GM18909 (cell line): ENCODE measurements around the gene MAT2B.

Source experiments
- ATAC-seq: cut with Tn5 transposase; IDR thresholded peaks from one replicate; pipeline ENCODE4 v1.9.1; 2021; ENCODE audit warnings: mild to moderate bottlenecking; ENCODE audit not compliant: unreplicated experiment, poor library complexity

MAT2B gene

DNA sequence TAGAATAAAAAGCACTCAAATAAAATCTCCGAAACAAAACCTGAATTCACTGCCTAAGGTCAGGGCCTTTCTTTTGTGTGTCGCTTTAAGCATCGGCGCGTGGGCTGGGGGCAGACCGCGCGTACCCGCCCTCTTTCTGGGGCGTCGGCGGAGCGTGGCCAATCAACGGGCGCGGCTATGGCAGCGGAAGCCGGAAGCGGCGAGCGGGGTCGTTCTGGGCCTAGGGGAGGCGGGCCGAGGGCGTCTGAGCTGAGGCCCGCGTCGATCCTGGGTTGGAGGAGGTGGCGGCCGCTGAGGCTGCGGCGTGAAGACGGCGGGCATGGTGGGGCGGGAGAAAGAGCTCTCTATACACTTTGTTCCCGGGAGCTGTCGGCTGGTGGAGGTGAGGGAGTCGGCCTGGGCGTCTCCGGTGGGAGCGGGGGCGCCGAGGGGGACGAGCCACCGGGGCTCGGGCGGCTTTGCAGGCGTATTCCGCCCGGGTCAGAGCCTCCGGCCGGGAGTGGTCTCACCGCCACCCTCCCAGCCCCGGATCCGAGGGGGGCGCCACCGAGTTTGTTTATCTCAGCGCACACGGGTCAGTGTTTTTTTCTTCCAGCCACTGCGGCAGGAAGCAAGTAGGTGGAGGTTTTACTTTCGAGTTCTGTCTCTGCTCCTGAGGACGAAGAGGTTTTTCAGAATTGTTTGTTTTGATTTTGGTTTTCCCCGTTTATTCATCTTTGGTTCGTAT is at the start of gene MAT2B:
Gene MAT2B, plus strand, starts transcription at position 252 of the 727 bp plus-strand sequence. Its CDS starts 68 bp downstream, at position 320.
- peak; percentile 90 for ATAC-seq

GRCh38 chr5:163456029-163456589 is 49.3 kb upstream of the MAT2B start:
- ATAC-seq, result no peak

DNA sequence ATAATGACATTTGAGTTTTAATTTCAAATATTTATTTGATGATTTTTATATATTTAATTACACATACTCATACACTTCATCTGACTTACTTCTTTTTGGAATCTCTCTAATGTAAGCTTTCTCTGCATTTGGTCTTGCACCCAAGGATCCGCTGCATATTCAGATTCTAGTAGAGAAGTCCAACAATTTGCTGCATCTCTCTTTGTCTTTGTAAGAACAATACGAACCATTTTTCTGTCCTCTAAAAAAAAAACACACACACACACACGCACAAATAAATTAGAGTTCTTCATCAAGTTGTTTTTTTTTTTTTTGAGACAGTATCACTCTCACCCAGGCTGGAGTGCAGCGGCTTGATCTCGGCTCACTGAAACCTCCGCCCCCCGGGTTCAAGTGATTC is 48.6 kb upstream of the MAT2B start:
- ATAC-seq, result no peak

GRCh38 chr5:163458778-163459385 is 46.5 kb upstream of the MAT2B start:
- ATAC-seq, result no peak

DNA sequence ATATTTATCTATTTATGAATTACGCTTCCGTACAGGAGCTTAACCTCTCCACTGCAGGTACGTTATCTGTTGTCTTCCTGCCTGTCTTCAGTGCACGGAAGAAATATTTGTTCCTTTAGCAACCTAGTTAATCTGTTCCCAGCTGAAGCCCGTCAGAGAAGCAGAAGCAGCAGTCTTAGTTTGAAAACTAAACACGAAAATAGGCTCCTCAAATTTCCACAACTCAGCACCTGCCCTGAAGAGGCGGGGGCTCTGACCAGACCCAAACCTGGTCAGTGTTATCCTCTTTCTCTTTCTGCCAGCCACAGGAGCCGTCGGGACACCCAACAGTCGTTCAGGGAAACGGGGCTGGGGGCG is 46.0 kb upstream of the MAT2B start:
- peak; percentile 12 for ATAC-seq

DNA sequence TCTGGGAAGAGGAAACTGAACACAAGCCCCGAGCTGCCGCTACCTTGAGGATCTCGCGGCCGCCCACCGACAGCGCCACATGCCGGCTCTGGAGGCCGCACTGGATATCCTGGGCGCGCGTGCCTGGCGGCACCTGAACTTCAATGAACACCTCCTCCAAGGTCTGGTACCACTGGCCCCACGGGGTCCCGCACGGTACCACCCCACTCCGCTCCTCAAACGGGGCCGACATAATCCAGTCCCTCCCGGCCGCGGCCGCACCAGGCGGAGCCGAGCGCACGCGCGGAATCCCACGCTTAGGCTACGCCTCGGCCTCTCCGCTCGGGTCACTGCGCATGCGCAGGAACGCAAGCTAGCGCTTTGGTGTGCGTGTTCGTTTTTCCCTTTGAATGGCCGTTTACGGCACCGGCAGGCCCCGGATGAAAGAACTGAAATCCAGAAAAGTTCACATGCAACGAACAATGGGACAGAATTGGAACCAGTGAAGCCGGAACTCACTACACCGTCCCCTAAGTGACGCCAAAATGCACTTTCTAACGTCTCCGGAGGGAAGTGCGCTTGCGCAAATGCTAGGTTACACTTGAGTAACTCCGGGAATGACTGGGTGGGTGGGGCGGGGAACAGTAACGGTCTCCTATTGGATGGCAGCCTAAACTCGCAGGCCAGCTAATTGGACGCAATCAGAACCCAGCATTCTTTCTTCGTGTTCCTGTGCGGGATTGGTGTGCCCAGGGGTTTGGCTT is 45.4 kb upstream of the MAT2B start, which contains the start of gene NUDCD2:
Gene NUDCD2, minus strand, starts transcription at position 284 of the 743 bp plus-strand sequence. Its CDS starts 52 bp downstream, at position 232.
- peak; percentile 83 for ATAC-seq

DNA sequence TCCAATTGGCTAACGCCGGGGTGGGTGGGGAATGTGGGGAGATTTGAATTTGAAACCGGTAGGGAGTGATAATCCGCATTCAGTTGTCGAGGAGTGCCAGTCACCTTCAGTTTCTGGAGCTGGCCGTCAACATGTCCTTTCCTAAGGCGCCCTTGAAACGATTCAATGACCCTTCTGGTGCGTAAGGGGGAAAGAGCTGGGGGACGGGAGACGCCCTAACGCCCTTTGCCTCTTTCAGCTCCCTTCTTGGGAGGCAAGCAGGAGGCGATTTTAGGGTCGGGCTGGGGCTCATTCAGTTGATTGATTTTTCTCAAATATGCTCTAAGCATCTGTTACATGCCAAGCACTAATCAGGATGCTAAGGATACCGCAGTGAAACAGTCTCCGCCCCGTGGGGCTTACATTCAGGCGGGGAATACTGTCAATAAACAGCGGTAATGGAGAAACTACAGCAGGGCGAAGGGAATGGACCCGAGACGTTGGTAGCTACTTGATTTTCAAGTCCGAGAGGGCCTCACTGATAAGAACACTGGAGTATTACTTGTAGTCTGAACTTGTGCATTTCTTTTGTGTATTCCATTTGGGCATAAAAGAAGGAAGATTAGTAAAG is 44.8 kb upstream of the MAT2B start, which contains the start of gene HMMR:
Gene HMMR, plus strand, starts transcription at position 71 of the 610 bp plus-strand sequence. Its CDS starts 61 bp downstream, at position 132.
- ATAC-seq, result no peak

DNA sequence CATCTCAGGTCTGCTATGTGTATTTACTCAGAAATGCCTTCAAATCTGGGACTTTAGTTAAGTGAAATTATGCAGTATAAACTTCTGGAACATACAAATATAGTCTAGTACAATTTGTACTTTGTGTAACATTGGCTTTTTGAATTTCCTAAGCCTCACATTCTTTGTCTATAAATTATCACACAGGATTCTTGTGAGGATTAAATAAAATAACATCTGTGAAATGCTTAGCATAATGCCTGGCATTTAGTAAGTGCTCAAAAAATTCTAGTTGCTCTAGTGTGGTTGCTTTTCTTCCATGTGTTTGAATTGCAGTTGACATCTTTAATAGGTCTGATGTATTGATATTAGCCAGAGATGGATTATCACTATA is 42.4 kb upstream of the MAT2B start:
- no peak for ATAC-seq

DNA sequence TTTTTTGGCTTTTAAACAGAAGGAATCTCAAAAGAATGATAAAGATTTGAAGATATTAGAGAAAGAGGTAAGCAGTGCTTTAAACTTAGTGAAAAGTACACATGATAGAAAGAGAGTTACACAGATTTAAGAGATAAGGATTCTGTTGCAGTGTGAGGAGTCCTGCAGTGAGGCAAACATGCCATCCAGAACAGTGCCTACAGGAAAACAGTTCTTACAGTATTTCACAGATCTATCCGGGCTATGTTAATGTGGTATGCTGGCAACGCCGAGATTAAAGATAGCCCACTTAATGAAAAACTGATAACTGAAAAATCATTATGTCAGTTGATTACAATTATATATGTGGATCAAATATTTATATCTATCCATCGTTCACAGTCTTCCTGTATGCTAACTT is 37.7 kb upstream of the MAT2B start:
- no peak for ATAC-seq

DNA sequence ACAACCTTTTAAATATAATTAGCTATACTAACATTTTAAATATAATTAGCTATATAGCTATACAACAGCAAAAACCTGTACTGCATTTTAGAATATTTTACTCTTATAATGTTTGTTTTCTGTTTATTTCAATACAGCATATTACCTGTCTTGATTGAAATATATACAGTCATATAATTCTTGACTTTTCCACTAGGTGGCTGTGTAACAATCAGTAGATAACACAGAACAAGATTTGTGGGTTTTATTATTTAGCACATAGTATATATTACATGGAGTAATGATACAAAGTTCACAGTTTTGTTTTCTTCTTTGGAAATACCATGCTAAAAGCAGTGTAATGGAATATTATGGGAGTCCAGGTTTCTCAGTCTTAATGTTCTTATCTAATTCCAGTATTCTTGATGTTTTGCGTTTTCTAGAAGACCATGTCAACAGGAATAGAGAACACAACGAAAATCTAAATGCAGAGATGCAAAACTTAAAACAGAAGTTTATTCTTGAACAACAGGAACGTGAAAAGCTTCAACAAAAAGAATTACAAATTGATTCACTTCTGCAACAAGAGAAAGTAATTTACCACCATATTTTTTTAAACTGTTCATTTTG is 31.7 kb upstream of the MAT2B start:
- peak; percentile 48 for ATAC-seq

DNA sequence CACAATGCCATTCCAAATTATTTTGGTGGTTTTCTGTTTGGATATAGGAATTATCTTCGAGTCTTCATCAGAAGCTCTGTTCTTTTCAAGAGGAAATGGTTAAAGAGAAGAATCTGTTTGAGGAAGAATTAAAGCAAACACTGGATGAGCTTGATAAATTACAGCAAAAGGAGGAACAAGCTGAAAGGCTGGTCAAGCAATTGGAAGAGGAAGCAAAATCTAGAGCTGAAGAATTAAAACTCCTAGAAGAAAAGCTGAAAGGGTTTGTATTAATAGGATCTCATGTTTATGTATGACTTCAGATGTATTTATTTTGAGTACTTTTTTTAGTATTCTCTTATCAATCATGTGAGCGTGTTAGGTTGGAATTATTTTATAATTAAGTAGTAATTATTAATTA is 30.0 kb upstream of the MAT2B start:
- no peak for ATAC-seq

DNA sequence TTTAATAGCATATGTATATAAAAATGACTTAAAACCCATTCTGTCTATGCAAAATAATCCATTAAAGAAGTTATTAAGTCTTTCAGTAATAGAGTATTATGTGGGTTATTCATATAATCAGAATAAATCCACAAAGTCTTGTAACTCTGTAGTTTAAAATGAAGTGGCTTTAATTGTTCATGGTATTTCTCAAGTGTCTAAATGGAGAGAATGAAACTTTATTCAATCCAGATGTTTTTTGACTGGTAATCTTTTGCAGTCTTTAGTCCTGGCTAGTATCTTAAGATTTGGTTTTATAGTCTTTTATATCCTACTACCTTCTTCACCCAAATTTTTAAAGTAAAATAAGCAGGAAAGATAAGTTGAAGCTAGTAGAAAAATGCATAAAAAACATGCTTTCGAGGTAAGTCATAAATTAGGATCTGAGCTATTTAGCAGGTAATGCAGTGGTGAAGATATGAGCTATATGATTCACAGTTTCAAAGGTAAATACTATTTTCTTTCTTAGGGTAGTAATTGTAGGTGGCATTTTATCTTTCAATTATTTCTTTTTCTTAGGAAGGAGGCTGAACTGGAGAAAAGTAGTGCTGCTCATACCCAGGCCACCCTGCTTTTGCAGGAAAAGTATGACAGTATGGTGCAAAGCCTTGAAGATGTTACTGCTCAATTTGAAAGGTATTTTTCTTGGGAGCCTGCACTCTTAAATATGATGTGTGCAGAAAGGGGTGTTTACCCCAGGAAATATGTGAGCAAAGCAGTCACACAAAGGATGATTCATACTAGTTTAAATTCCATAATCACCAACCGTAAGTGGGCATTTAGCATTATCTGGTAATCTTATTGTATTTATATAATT is 27.1 kb upstream of the MAT2B start:
- ATAC-seq, result no peak

GRCh38 chr5:163478982-163479271 is 26.5 kb upstream of the MAT2B start:
- no peak for ATAC-seq

DNA sequence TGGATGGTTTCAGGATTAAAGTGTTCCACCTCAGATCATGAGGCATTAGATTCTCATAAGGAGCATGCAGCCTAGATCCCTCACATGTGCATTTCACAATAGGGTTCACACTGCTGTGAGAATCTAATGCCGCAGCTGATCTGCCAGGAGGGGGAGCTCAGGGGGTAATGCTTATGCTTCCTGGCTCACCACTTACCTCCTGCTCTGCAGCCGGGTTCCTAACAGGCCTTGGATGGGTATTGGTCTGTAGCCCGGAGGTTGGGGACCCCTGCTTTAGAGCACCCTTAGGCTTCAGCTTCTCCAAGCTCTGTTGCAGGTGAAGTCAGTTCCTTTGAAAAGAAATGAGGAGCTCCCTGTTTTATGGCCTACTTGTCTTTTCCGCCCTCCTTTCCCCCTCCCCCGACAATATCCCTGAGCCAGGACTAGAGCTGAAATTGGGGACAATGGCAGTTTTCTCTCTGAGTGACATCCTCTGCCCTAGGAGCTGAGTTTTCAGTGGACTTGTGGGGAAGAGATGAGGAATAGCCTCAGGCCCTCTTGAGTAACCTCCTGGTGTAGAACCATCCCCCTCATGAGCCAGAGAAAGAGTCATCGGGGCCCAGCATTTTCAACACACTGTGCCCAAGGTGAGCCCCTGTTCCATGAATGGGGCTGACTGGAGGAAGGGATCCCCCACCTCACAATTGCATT is 16.2 kb upstream of the MAT2B start:
- peak; percentile 62 for ATAC-seq

DNA sequence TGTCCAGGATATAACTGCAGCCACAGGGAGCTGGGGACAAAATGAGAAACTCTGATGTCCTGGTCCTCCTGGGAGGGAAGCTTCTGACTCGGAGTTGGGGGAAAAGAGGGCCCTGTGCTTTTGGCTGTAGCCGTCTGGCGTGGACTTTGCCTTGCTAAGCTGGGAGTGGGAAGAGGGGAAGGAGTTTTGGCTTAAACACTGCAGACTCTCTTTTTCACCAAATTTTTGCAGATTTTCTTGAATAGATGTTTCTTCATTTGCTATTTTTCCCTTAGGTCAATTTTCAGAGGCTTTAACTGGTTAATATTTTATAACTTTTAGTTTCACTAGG is 15.7 kb upstream of the MAT2B start:
- no peak for ATAC-seq

DNA sequence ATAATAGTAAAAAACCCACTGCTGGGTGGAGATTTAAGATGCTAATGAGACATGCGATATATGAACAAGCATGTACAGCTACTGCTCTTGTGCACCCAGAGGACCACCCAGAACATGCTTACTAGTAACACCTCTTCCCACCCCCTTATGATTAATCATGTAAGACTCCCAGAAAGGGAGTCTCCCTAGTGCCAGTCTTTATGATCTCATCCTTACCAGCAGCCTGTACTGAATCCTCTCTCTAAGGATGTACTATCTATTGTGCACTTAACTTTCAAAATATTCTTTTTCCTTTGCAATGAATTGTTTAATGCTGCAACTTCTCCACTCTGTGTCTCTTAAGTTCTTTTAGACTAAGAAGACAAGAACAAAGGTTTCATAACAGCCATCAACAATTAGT is 9.1 kb upstream of the MAT2B start:
- no peak for ATAC-seq

DNA sequence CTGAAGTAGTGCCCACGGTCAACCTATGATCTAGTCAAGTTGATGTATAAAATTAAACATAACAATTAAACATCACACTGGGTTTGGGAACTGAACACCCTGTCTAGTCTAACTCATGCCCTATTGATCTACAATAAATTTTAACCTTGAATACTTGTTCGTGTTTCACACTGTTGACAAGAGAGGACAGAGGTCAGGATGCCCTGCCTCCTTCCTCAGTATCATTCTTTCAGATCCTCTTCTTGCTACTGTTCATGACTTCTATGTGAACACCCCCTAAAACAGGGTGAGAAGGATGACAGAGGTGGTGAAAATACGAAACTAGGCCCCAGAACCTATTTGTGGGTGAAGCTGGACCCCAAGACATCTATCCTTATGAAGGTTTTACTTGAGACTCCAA is 8.1 kb upstream of the MAT2B start:
- ATAC-seq, result peak; percentile 56

GRCh38 chr5:163498886-163499285 is 6.5 kb upstream of the MAT2B start:
- no peak for ATAC-seq

GRCh38 chr5:163502521-163502920 is 2.9 kb upstream of the MAT2B start:
- ATAC-seq, result no peak
